ENCODE measurements around the gene GPBP1L1.
A peak's percentile ranks its signal among the peaks of the same experiment; 100 is the strongest.
"Not testable (repeated sequence)": the region's sequence is repeated elsewhere in the genome, so short reads cannot be mapped to it uniquely, and the experiment has no call there.

GPBP1L1 gene

GRCh38 chr1:45679123-45679522 is 7.2 kb downstream of the GPBP1L1 start:
- no peak for DNase-seq (ENCODE audit: low read depth)

GRCh38 chr1:45678489-45678888 is 7.8 kb downstream of the GPBP1L1 start:
- no peak for DNase-seq (ENCODE audit: low read depth)

GRCh38 chr1:45677751-45678245 is 8.5 kb downstream of the GPBP1L1 start:
- no peak for DNase-seq (ENCODE audit: low read depth)

GRCh38 chr1:45676553-45676952 is 9.8 kb downstream of the GPBP1L1 start:
- DNase-seq (ENCODE audit: low read depth): not testable (repeated sequence)

GRCh38 chr1:45674478-45674877 is 11.9 kb downstream of the GPBP1L1 start:
- DNase-seq (ENCODE audit: low read depth): no peak

- no peak for DNase-seq (ENCODE audit: low read depth)
These were observed 12.4 kb downstream of the GPBP1L1 start for GRCh38 chr1:45673956-45674355.

GRCh38 chr1:45669859-45670655 is 16.3 kb downstream of the GPBP1L1 start:
- DNase-seq (ENCODE audit: low read depth): no peak

GRCh38 chr1:45669379-45669778 is 17.0 kb downstream of the GPBP1L1 start:
- DNase-seq (ENCODE audit: low read depth): no peak

GRCh38 chr1:45668526-45668925 is 17.8 kb downstream of the GPBP1L1 start:
- no peak for DNase-seq (ENCODE audit: low read depth)

- DNase-seq (ENCODE audit: low read depth): no peak
These were observed 18.8 kb downstream of the GPBP1L1 start for GRCh38 chr1:45667321-45668111.

GRCh38 chr1:45666836-45667235 is 19.5 kb downstream of the GPBP1L1 start:
- no peak for DNase-seq (ENCODE audit: low read depth)

GRCh38 chr1:45660336-45660735 is 26.0 kb downstream of the GPBP1L1 start:
- no peak for DNase-seq (ENCODE audit: low read depth)

GRCh38 chr1:45659222-45659621 is 27.1 kb downstream of the GPBP1L1 start:
- DNase-seq (ENCODE audit: low read depth): no peak

GRCh38 chr1:45658171-45658570 is 28.2 kb downstream of the GPBP1L1 start:
- no peak for DNase-seq (ENCODE audit: low read depth)

GRCh38 chr1:45656573-45657226 is 29.6 kb downstream of the GPBP1L1 start:
- no peak for DNase-seq (ENCODE audit: low read depth)

GRCh38 chr1:45654540-45655280 is 31.6 kb downstream of the GPBP1L1 start:
- DNase-seq (ENCODE audit: low read depth): peak; percentile 27

- DNase-seq (ENCODE audit: low read depth): no peak
These were observed 38.9 kb downstream of the GPBP1L1 start for GRCh38 chr1:45647248-45648021.

GRCh38 chr1:45644661-45645060 is 41.7 kb downstream of the GPBP1L1 start:
- DNase-seq (ENCODE audit: low read depth): no peak

GRCh38 chr1:45643978-45644377 is 42.4 kb downstream of the GPBP1L1 start:
- DNase-seq (ENCODE audit: low read depth): no peak

- no peak for DNase-seq (ENCODE audit: low read depth)
These were observed 43.0 kb downstream of the GPBP1L1 start for GRCh38 chr1:45643321-45643720.

GRCh38 chr1:45640293-45640692 is 46.0 kb downstream of the GPBP1L1 start:
- no peak for DNase-seq (ENCODE audit: low read depth)

Measured in stromal cell of bone marrow (primary cell).